Adrenal gland (tissue), 5 donors: ENCODE results near the gene CCNI.

Experiments used
- POLR2A ChIP-seq, 2 donors: fragments of 450-650 bp; IDR thresholded peaks; one replicate each; pipeline ENCODE4 v1.6.1; 2017; ENCODE audit warnings: antibody characterized with exemption in 2 of 2, mild to moderate bottlenecking in 2 of 2, moderate library complexity in 1 of 2
- TF ChIP-seq, protein P1 (sequence below), 6 experiments: fragments of 450-650 bp in 4 of 6; fragments of 200-600 bp in 2 of 6; sonication (generic) in 1 of 6; IDR thresholded peaks; 1 replicate in 5 of 6; 2 replicates in 1 of 6; pipeline versions ENCODE4 v1.5.1 to v1.8.0; 2016 to 2021; ENCODE audit warnings: antibody characterized with exemption in 6 of 6, mild to moderate bottlenecking in 2 of 6, moderate library complexity in 1 of 6
- donor health status: DM: no; HTN: no; CAD: no.

DNA sequence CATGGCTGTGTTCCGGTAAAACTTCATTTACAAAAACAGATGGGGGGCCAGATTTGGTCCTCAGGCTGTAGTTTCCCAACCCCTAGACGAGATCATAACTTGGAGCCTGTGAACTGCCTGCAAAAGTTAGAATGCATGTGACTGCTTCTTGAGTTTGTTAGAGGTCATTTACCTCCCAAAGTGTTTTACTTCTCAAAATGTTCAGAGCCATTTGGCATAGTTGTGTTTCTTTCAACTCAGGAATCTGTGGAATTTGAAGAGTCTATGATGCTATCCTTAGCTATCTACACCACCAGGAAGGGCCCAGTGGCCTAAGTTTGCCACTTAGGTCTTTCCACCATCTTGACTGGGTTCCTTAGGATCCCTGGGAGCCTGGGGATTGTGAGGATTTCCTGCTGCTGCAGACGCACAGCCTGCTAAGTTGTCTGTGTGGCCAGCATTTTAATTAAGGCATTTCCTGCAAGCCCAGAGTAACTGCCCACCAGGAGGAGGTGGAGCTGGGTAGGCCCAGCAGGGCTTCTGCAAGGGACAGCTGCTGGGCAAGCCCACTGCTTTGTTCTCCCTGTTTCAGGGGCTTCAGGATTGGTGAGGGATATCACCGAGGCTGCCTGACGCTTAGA is 53.1 kb downstream of the CCNI start:
- no peak for TF ChIP-seq POLR2A (IDR thresholded peaks at IDR 0.05)
- TF ChIP-seq, protein P1, sequence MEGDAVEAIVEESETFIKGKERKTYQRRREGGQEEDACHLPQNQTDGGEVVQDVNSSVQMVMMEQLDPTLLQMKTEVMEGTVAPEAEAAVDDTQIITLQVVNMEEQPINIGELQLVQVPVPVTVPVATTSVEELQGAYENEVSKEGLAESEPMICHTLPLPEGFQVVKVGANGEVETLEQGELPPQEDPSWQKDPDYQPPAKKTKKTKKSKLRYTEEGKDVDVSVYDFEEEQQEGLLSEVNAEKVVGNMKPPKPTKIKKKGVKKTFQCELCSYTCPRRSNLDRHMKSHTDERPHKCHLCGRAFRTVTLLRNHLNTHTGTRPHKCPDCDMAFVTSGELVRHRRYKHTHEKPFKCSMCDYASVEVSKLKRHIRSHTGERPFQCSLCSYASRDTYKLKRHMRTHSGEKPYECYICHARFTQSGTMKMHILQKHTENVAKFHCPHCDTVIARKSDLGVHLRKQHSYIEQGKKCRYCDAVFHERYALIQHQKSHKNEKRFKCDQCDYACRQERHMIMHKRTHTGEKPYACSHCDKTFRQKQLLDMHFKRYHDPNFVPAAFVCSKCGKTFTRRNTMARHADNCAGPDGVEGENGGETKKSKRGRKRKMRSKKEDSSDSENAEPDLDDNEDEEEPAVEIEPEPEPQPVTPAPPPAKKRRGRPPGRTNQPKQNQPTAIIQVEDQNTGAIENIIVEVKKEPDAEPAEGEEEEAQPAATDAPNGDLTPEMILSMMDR (IDR thresholded peaks at IDR 0.05) = no peak
